Ovary (tissue), 3 donors: ENCODE measurements around the gene LTBR.

Experiments
- CTCF ChIP-seq, 3 donors: fragments of 450-650 bp in 2 of 3; fragments of 200-600 bp in 1 of 3; IDR thresholded peaks; one replicate each; pipeline versions ENCODE4 v1.5.1 to v1.8.0; 2016 to 2022; ENCODE audit warnings: antibody characterized with exemption in 3 of 3, mild to moderate bottlenecking in 1 of 3
- EP300 ChIP-seq: sonication (generic); formaldehyde crosslinking; IDR thresholded peaks from one replicate; pipeline ENCODE4 v1.6.1; 2017; ENCODE audit warnings: antibody characterized with exemption
- POLR2A ChIP-seq: fragments of 450-650 bp; IDR thresholded peaks from one replicate; pipeline ENCODE4 v1.6.1; 2017; ENCODE audit warnings: antibody characterized with exemption, mild to moderate bottlenecking, moderate library complexity
- donor health status: DM: no; HTN: no; CAD: no.

GRCh38 chr12:6386038-6386437, 2.1 kb downstream of the LTBR start:
- TF ChIP-seq CTCF (IDR thresholded peaks at IDR 0.05) (no peak), EP300 (no peak), POLR2A (no peak)
